Gastrocnemius medialis (tissue), 4 donors: ENCODE measurements around the gene TAGLN2. TPM values are rescaled to one million over a fixed set of nuclear protein-coding genes. Genes with fewer than 3 reads are reported as not detected.

Experiments used
- ATAC-seq, 2 donors: fragments of 150-250 bp; one replicate each; pipeline ENCODE4 v1.9.1; 2016
- DNase-seq, 2 donors: peaks; one replicate each; pipeline ENCODE4 v3.0.0-alpha.2; 2019
- H3K27ac ChIP-seq, 4 donors: fragments of 200-600 bp; sonication (generic); 1 replicate in 1 of 4; 2 replicates in 3 of 4; pipeline ENCODE4 v1.5.1; 2016 to 2018; ENCODE audit warnings: mild to moderate bottlenecking in 2 of 4, moderate library complexity in 1 of 4
- H3K27me3 ChIP-seq, 3 donors: fragments of 200-600 bp; sonication (generic) in 2 of 3; 1 replicate in 1 of 3; 2 replicates in 2 of 3; pipeline versions ENCODE4 v1.5.1 to v1.6.0; 2016 to 2019; ENCODE audit warnings: mild to moderate bottlenecking in 1 of 3, moderate library complexity in 1 of 3
- H3K36me3 ChIP-seq, 2 donors: fragments of 200-600 bp; sonication (generic) in 1 of 2; one replicate each; pipeline ENCODE4 v1.5.1; 2017 to 2018
- H3K4me1 ChIP-seq, 2 donors: fragments of 200-600 bp; sonication (generic) in 1 of 2; one replicate each; pipeline ENCODE4 v1.5.1; 2016 to 2017; ENCODE audit warnings: mild to moderate bottlenecking in 2 of 2
- H3K4me3 ChIP-seq, 4 donors: fragments of 200-600 bp; sonication (generic) in 3 of 4; 1 replicate in 1 of 4; 2 replicates in 3 of 4; pipeline ENCODE4 v1.5.1; 2016 to 2019; ENCODE audit warnings: mild to moderate bottlenecking in 2 of 4
- H3K9me3 ChIP-seq, 3 donors: fragments of 200-600 bp; sonication (generic) in 2 of 3; 1 replicate in 1 of 3; 2 replicates in 2 of 3; pipeline ENCODE4 v1.5.1; 2016 to 2019
- POLR2A ChIP-seq, 2 donors: fragments of 450-650 bp; IDR thresholded peaks; one replicate each; pipeline ENCODE4 v1.6.1; 2017; ENCODE audit warnings: antibody characterized with exemption in 2 of 2, mild to moderate bottlenecking in 2 of 2, moderate library complexity in 2 of 2
- in situ Hi-C, 4 donors: fragments of 200-750 bp; cut with MboI; loops; one replicate each; pipeline versions ENCODE4 v1.15.0 to v1.8.0; 2017; ENCODE audit warnings: low sequenced_read_pairs in 4 of 4
- intact Hi-C: fragments of 100-400 bp; cut with DNase I; formaldehyde crosslinking; loops from one replicate; pipeline ENCODE4 v1.15.1; 2023; ENCODE audit warnings: low total_unique reads
- total RNA-seq, 4 donors: library from RNA; depleted of rRNA; stranded (reverse); fragments of >200 nt; gene quantifications; one replicate each; pipeline versions ENCODE4 v1.1.0 to v1.2.3, GENCODE V29; 2016
- TF ChIP-seq, protein P1 (sequence below), 5 experiments: fragments of 450-650 bp in 3 of 5; fragments of 200-600 bp in 2 of 5; sonication (generic) in 2 of 5; IDR thresholded peaks in 4 of 5; conservative IDR thresholded peaks in 1 of 5; 1 replicate in 4 of 5; 2 replicates in 1 of 5; pipeline ENCODE4 v1.5.1; 2016 to 2019; ENCODE audit warnings: antibody characterized with exemption in 5 of 5, mild to moderate bottlenecking in 3 of 5, moderate library complexity in 3 of 5

TAGLN2 gene
- total RNA-seq, 4 donors from 2014 or later = 28.8 to 48.2 (median 37.5) TPM

DNA sequence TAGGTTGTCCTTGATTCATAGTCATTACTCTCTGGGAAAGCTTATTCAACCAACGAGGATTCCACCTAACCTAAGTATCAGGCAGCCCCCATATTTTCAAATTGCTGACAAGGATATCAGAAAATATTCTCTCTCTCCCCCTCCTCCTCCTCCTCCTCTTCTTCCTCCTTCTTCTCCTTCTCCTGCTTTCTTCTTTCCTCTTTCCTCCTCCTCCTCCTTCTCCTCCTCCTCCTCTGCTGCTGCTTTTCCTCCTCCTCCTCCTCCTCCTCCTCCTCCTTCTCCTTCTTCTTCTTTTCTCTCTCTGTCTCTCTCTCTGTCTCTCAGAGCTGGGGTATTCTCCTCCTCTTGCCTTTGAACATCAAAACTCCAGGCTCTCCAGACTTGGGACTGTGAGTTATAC, 22.6 kb upstream of the TAGLN2 start:
- intact Hi-C loops = loop anchor here (5.0 kb wide), 1 partner anchor 151 kb away; no protein-coding TSS in a partner anchor

GRCh38 chr1:159946242-159947187, 21.2 kb upstream of the TAGLN2 start:
- Histone ChIP-seq H3K9me3 (no peaks in the 10 kb centered on the region), H3K4me1 (peaks cover 0 to 15% of the 10 kb centered on the region in 2 donors), H3K36me3 (no peaks in the 10 kb centered on the region), H3K4me3 (no peak overlapping the region), H3K27ac (no peak overlapping the region), H3K27me3 (peaks cover 24 to 27% (median 24%) of the 10 kb centered on the region in 3 donors)
- ATAC-seq = no peak
- intact Hi-C loops = loop anchor here (5.0 kb wide), 1 partner anchor 149 kb away; no protein-coding TSS in a partner anchor
- no peak for TF ChIP-seq POLR2A (IDR thresholded peaks at IDR 0.05)
- TF ChIP-seq, protein P1, sequence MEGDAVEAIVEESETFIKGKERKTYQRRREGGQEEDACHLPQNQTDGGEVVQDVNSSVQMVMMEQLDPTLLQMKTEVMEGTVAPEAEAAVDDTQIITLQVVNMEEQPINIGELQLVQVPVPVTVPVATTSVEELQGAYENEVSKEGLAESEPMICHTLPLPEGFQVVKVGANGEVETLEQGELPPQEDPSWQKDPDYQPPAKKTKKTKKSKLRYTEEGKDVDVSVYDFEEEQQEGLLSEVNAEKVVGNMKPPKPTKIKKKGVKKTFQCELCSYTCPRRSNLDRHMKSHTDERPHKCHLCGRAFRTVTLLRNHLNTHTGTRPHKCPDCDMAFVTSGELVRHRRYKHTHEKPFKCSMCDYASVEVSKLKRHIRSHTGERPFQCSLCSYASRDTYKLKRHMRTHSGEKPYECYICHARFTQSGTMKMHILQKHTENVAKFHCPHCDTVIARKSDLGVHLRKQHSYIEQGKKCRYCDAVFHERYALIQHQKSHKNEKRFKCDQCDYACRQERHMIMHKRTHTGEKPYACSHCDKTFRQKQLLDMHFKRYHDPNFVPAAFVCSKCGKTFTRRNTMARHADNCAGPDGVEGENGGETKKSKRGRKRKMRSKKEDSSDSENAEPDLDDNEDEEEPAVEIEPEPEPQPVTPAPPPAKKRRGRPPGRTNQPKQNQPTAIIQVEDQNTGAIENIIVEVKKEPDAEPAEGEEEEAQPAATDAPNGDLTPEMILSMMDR (IDR thresholded peaks at IDR 0.05 in 4 of 5, conservative IDR thresholded peaks at IDR 0.05 in 1 of 5) = no peak
- no peak for DNase-seq
- in situ Hi-C loops = loop anchor here in 1 of 4 donors (10.0 kb wide), 1 partner anchor 58 kb away; no protein-coding TSS in a partner anchor

More for the DNA sequence above, 22.6 kb upstream of the TAGLN2 start:
- TF ChIP-seq, protein P1 (IDR thresholded peaks at IDR 0.05 in 4 of 5, conservative IDR thresholded peaks at IDR 0.05 in 1 of 5) = no peak
- TF ChIP-seq POLR2A (IDR thresholded peaks at IDR 0.05) = no peak
- H3K4me1 ChIP-seq = peaks cover 0 to 15% of the 10 kb centered on the region in 2 donors
- no peak for ATAC-seq
- H3K27me3 ChIP-seq = peaks cover 15 to 26% (median 20%) of the 10 kb centered on the region in 3 donors
- in situ Hi-C loops = loop anchor here in 1 of 4 donors (10.0 kb wide), 1 partner anchor 57 kb away; no protein-coding TSS in a partner anchor
- no peak overlapping the region for H3K4me3 ChIP-seq
- DNase-seq = no peak
- no peaks in the 10 kb centered on the region for H3K36me3 ChIP-seq
- no peaks in the 10 kb centered on the region for H3K9me3 ChIP-seq
- H3K27ac ChIP-seq = no peak overlapping the region

GRCh38 chr1:159945483-159946241, 20.4 kb upstream of the TAGLN2 start, which contains the start of gene IGSF9:
Gene IGSF9, minus strand, starts transcription at chr1:159945613. Its CDS starts 2,159 bp downstream, at chr1:159943454.
- in situ Hi-C loops = loop anchor here in 1 of 4 donors (10.0 kb wide), 1 partner anchor 59 kb away; no protein-coding TSS in a partner anchor
- intact Hi-C loops = loop anchor here (5.0 kb wide), 1 partner anchor 148 kb away; no protein-coding TSS in a partner anchor
- no peak within 1 kb of the TSS for H3K27ac ChIP-seq
- H3K4me3 ChIP-seq = peak within 1 kb of the TSS; percentile 45 to 62 (median 50)
- ATAC-seq (peak; percentile 63 to 66), DNase-seq (no peak)
- no peaks in the 10 kb centered on the region for H3K36me3 ChIP-seq
- no peaks in the 10 kb centered on the region for H3K9me3 ChIP-seq
- H3K4me1 ChIP-seq = peaks cover 0 to 15% of the 10 kb centered on the region in 2 donors
- no peak for TF ChIP-seq POLR2A (IDR thresholded peaks at IDR 0.05)
- TF ChIP-seq, protein P1 (IDR thresholded peaks at IDR 0.05 in 4 of 5, conservative IDR thresholded peaks at IDR 0.05 in 1 of 5) = peak; percentile 7 to 64 (median 48)
- H3K27me3 ChIP-seq = peaks cover 24 to 27% (median 24%) of the 10 kb centered on the region in 3 donors
